AG08396 (cell line): Measurements from ENCODE around the gene CACNA2D4.
"Not testable (repeated sequence)": the region's sequence is repeated elsewhere in the genome, so short reads cannot be mapped to it uniquely, and the experiment has no call there.

ENCODE experiments used
- DNase-seq: peaks from one replicate; pipeline ENCODE4 v3.0.0; 2012; ENCODE audit warnings: low spot score, mixed read lengths

CACNA2D4 gene

GRCh38 chr12:1918081-1918883, at the start of gene CACNA2D4:
Gene CACNA2D4, minus strand, starts transcription at chr12:1918652. Its CDS starts 179 bp downstream, at chr12:1918473.
- peak; percentile 4 for DNase-seq

DNA sequence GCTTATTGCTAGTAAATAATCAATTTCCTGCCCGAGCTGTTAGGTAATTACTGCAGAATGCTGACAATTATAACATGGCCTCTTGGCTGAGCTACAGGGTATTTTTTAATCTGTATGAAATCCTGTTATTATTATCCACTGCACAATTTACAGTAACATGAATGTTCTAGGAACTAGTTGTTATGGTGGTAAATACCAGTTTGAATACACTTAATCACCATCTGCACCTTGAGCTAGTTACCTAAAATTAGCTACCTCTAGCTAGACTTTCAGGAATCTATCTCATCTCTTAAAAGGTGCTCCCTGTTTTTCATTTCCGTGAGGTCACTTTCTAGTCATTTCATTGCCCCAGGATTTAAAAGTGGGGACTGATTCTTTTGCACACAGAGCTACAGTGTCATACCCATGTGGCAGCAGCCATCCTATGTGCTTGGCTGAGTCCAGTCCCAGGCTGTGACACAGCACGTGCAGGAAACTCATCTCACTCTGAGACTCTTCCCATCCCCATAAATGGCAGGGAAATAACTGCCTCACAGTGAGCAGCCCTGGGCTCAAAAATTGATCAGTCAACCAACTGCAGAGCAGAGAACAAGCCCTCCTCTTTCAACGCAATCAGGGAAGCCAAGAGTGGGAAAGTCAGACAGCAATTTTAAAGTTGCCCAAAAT, 48.2 kb upstream of the CACNA2D4 start:
- DNase-seq, result no peak

GRCh38 chr12:1965916-1966315, 47.5 kb upstream of the CACNA2D4 start:
- DNase-seq, result no peak

DNA sequence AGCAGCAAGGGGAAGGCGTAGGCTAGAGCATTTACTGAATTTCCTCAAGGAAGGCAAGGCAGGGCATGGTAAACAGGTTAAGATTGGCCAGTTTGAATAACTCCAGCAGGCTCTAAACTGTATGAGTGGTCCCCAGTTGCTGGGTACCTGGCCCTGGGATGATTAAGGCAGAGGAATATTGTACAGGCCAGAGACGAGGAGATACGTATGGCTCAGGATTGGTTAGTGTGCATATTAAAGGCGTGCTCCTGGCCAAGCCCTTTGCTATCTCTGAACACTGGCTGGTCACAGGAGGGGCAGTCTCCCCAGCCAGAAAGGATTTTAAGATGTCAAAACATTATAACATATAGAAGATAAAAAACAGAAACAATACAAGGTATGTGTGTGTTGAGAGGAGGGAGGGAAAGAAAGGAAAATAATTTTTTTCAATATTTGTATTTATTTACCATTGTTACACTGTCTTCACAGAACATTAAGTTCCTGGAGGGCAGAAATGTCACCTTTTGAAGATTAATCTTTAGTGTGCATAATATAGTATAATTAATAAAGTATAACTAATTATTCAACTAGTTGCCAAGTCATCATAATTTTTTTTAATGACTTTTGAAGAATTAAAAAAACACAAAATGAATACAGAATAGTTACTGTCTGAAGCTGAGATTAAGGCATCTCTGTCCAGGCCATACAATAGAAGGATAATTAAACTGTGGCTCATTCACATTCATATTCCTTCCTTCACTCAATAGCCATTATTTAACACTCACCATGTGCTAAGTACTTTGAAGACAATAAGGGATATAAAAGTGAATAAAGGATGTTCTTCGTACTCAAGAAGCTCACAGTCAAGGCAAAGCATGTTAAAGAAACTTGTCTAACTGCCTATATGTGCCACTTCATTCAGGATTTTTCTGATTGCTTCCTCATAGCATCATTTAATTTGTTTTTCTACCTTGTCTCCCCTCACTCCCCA, 43.9 kb upstream of the CACNA2D4 start:
- DNase-seq, result no peak

GRCh38 chr12:1956716-1957115, 38.3 kb upstream of the CACNA2D4 start:
- no peak for DNase-seq

DNA sequence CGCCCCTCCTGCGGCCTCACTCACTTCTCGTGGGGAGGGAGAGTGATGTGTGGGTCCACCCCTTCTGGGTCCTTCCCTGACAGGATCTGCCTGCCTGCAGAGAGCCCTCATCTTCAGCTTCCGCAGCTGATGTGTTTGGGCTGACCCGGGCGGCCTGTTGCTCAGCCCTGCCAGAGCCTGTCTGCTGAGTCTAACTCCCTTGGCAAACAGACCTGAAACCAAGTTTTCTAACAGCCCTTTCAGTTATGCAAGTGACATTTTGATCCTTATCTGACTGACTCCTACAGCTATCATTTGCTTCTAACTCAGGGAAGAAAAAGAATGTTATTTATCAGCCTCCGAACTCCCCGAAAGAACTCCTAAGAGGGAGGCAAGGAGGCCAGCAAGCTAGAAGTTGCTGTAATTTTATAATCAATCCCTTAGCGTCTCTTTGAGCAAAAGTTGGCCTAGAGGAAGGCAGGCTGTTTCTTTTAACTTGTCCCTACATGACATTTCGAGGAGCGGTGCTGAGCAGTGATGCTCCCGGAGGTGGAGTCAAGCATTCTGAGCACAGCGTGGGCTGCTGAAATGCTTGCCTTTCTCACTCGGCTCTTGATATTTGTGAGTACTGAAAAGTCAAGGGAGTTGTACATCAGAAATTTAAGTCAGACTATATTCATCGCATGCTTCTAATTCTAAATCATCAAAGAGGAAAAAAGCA, 31.5 kb upstream of the CACNA2D4 start:
- no peak for DNase-seq

GRCh38 chr12:1948883-1949282, 30.4 kb upstream of the CACNA2D4 start:
- no peak for DNase-seq

DNA sequence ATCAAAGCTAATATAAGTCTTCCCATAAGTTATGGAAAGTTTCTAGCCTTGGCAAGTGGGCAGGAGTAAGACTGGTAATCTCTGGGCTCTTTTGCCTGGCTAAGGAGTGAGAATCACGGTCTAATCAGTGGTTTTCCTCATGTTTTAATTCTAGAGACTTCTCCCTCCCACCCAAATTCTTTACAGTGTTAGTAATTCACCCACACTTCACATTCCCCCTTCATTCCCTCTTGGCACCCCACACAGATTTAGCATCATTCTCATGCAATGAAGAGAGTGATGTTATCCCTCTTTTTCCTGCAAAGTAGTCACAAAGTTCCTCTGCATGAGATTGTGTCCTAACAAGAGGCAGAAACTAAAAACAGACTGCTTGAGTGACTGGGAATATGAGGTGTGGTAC, 28.6 kb upstream of the CACNA2D4 start:
- DNase-seq, result no peak

DNA sequence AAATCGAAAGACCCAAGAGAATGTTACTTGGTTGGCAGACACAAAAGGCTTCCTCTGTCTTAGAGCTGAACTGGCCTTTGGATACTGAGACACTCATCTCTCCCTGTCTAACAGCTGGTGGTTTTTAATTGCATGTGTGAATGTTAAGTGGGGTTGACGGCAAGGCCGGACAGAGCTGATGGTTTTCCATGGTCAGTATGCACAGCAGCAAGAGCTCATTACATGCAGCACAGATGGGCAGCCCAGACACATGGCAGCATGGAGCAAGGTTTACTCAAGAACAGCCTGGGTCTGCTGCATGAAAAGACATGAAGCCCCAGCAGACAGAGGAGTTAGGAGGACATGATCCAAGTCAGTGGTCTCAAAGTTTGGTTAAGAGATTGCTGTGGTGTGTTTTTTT, 27.8 kb upstream of the CACNA2D4 start:
- DNase-seq, result no peak

DNA sequence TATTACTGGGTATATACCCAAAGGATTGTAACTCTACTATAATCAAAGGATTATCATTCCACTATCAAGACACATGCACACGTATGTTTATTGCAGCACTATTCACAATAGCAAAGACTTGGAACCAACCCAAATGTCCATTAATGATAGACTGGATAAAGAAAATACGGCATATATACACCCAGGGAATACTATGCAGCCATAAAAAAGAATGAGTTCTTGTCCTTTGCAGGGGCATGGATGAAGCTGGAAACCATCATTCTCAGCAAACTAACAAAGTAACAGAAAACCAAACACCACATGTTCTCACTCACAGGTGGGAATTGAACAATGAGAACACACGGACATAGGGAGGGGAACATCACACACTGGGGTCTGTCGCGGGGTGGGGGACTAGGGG, 27.1 kb upstream of the CACNA2D4 start:
- DNase-seq, result not testable (repeated sequence)

DNA sequence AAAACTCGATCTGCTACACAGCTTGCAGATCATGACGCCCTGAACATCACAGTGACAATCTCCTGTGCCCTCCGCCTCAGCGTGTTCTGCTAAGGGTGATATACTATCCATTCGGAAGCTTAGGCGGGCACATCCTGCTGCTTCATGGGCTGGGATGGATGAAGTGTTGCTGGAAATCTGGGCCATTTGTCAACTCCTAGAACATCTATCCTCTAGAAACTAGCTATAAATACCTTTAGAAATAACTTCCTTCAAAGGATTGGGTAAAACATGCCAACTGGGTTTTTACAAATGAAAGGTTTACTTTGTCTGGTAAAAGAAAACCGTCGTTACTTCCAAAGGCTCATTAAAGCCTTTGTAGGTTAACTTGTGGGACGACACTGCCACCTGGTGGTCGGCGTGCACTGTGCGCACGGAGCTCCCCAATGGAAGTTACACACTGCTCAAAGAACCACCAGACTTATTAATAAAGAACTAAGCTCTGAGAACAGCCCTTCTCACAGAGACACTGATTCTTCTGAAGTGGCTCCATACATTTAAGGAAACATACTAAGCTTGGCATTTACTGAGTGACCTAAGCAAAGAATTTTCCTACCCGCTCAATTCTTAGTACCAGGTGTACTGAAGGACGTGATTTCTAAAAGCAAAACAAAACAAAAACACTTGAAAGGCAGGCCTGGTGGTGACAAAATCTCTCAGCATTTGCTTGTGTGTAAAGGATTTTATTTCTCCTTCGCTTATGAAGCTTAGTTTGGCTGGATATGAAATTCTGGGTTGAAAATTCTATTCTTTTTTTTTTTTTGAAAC, 21.6 kb upstream of the CACNA2D4 start:
- peak; percentile 86 for DNase-seq

- DNase-seq, result no peak
Observed at GRCh38 chr12:1939331-1939730, 20.9 kb upstream of the CACNA2D4 start.

- no peak for DNase-seq
Observed at GRCh38 chr12:1937481-1938224, 19.2 kb upstream of the CACNA2D4 start.

DNA sequence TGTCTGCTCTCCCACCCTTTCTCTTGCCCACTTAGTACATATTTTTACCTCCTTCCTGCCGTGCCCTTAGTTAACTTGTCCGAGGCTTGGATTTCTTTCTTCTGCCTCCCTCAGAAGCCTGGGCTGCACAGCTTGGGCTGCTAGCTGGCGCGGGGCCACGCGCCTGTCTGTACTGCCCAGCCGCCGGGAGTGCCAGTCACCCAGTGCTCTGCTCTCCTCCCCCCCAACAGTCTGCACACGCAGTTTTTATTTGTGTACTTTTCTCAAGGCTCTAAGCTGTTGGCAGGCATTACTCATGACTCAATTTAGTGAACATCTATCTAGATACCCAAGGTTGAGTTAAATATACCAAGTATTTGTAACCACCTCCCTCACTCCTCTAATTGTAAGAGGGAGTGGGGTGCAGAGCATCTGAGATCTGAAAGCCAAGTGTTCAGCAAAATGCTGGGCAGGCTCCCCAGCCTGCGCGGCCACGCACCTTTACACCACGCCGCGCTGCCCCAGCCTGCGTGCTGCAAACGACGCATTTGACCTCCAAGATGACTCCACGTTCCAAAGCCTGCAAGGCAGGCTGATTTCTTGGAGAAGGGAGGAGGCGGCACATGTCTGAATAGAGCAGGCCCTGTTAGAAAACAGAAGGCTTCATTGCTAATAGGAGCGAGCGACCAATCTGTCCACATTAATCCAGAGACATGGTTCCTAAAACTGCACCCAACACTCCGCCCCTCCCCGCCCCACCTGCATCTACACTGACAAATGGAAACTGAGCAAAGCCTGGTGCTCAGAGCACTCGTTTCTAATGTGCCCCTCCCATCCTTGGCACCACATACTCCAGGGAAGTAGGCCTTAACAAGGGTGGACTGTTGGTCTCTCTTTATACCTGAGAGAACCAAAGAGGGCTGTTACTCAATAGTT, 18.2 kb upstream of the CACNA2D4 start:
- DNase-seq, result peak; percentile 79

DNA sequence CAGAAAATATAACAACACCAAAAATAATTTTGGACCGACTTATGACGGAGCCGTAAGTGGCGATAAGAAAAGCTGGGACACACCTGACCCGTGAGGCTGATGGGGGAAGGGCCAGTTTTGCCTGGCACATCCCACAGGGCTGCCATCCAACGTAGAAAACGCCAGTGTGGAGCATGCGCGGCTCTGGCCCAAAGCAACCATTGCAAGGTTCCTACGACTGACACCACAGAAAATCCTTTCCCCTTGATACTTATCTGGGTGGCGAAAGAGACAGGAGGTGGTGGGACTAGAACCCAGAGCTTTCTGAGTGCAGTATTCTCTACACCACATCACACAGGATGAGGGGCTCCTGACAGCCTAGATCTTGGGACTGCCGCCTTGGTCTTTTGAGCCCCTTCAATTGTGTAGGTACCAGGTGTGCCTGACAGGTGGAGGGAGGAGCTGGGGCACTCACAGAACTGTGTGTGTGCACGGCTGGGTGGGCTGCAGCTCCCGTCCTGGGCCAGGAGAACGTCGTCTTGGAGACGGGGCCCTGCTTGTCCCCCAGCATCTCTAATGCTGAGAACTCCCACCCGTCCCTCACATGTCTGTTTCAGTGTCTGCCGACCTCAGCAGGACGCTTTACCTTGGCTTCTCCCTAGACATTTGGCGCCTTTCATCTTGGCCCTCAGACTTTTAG, 17.4 kb upstream of the CACNA2D4 start:
- DNase-seq, result no peak

- DNase-seq, result no peak
Observed at GRCh38 chr12:1935242-1935641, 16.8 kb upstream of the CACNA2D4 start.

GRCh38 chr12:1934831-1935230, 16.4 kb upstream of the CACNA2D4 start:
- no peak for DNase-seq

GRCh38 chr12:1934068-1934467, 15.6 kb upstream of the CACNA2D4 start:
- no peak for DNase-seq
